ENCODE results near the gene ARL15.

- TF ChIP-seq CTCF (IDR thresholded peaks at IDR 0.05; ENCODE audit: control extremely low read depth in 1 of 3, insufficient read depth in 1 of 3, low read depth in 1 of 3, low read length in 3 of 3) (no peak), KDM5A (IDR thresholded peaks at IDR 0.05; ENCODE audit: low read length) (no peak), POLR2AphosphoS5 (IDR thresholded peaks at IDR 0.05; ENCODE audit: low read depth, low read length) (no peak), TEAD4 (IDR thresholded peaks at IDR 0.05; ENCODE audit: low read depth, low read length) (no peak), POLR2A (IDR thresholded peaks at IDR 0.05; ENCODE audit: control extremely low read depth in 1 of 2, low read depth in 2 of 2, low read length in 2 of 2) (no peak), FOSL1 (IDR thresholded peaks at IDR 0.05; ENCODE audit: insufficient read depth, low read depth, low read length) (no peak), CBX5 (IDR thresholded peaks at IDR 0.05; ENCODE audit: low read depth, low read length) (no peak), GTF2F1 (IDR thresholded peaks at IDR 0.05; ENCODE audit: borderline replicate concordance, low read depth, low read length) (no peak), EP300 (IDR thresholded peaks at IDR 0.05; ENCODE audit: borderline replicate concordance in 1 of 2, low read depth in 2 of 2, low read length in 2 of 2) (no peak)
These were observed 265.1 kb downstream of the ARL15 start for GRCh38 chr5:54045077-54045792.

Measured in H1 (cell line).